Measurements from ENCODE around the gene LRBA. TPM values are rescaled to one million over a fixed set of nuclear protein-coding genes. Genes with fewer than 3 reads are reported as not detected.

Gene LRBA
- total RNA-seq, 1 experiment from 2014 or later: 77.4 TPM

- TF ChIP-seq EZH2 (IDR thresholded peaks at IDR 0.05; ENCODE audit: low read depth) (no peak), CTCF (conservative IDR thresholded peaks at IDR 0.05) (no peak)
- H3K79me2 ChIP-seq (ENCODE audit: low read depth): no peaks in the 10 kb centered on the region
- no peaks in the 10 kb centered on the region for H3F3A ChIP-seq (ENCODE audit: insufficient read depth, low read depth)
- no peaks in the 10 kb centered on the region for H3K9me3 ChIP-seq (ENCODE audit: insufficient read depth, low read depth)
- BruUV-seq (replicated peaks): no TSS peak
- H2AFZ ChIP-seq: no peak overlapping the region
- H3K4me3 ChIP-seq: no peak overlapping the region
- intact Hi-C loops (cut with micrococcal nuclease; ENCODE audit: unreplicated experiment): loop anchor here (5.0 kb wide), 1 partner anchor 294 kb away; no protein-coding TSS in a partner anchor
- no peak overlapping the region for H3K27ac ChIP-seq
- no peak overlapping the region for H3K4me2 ChIP-seq
- no peaks in the 10 kb centered on the region for H4K20me1 ChIP-seq (ENCODE audit: insufficient read depth)
- H3K27me3 ChIP-seq (ENCODE audit: insufficient read depth, low read depth): no peaks in the 10 kb centered on the region
- no peaks in the 10 kb centered on the region for H3K4me1 ChIP-seq (replicated peaks; ENCODE audit: insufficient read depth)
- no peaks in the 10 kb centered on the region for H3K9me2 ChIP-seq (ENCODE audit: insufficient read depth)
- DNase-seq: no peak
- ChIA-PET POLR2A (ENCODE audit: unreplicated experiment) (no interaction called here), CTCF (no interaction called here)
- H3K36me3 ChIP-seq (ENCODE audit: low read depth): no peaks in the 10 kb centered on the region
Observed at GRCh38 chr4:150591406-150591805, 423.7 kb downstream of the LRBA start.

- Histone ChIP-seq H3K79me2 (ENCODE audit: low read depth) (no peaks in the 10 kb centered on the region), H3K9me2 (ENCODE audit: insufficient read depth) (no peaks in the 10 kb centered on the region), H3K36me3 (ENCODE audit: low read depth) (no peaks in the 10 kb centered on the region), H4K20me1 (ENCODE audit: insufficient read depth) (no peaks in the 10 kb centered on the region), H3K27ac (no peak overlapping the region), H3K9me3 (ENCODE audit: insufficient read depth, low read depth) (no peaks in the 10 kb centered on the region), H3K27me3 (ENCODE audit: insufficient read depth, low read depth) (no peaks in the 10 kb centered on the region), H3K4me3 (no peak overlapping the region), H3F3A (ENCODE audit: insufficient read depth, low read depth) (no peaks in the 10 kb centered on the region), H3K4me1 (replicated peaks; ENCODE audit: insufficient read depth) (no peaks in the 10 kb centered on the region), H2AFZ (no peak overlapping the region), H3K4me2 (no peak overlapping the region)
- intact Hi-C loops (cut with micrococcal nuclease; ENCODE audit: unreplicated experiment): loop anchor here (5.0 kb wide), 1 partner anchor 293 kb away; no protein-coding TSS in a partner anchor
- ChIA-PET POLR2A (ENCODE audit: unreplicated experiment) (no interaction called here), CTCF (no interaction called here)
- BruUV-seq (replicated peaks): no TSS peak
- DNase-seq: no peak
- TF ChIP-seq CTCF (conservative IDR thresholded peaks at IDR 0.05): no peak
- no peak for TF ChIP-seq EZH2 (IDR thresholded peaks at IDR 0.05; ENCODE audit: low read depth)
Observed at GRCh38 chr4:150590631-150591030, 424.5 kb downstream of the LRBA start.

- no peak overlapping the region for H3K4me2 ChIP-seq
- H3K36me3 ChIP-seq (ENCODE audit: low read depth): no peaks in the 10 kb centered on the region
- ChIA-PET CTCF (no interaction called here), POLR2A (ENCODE audit: unreplicated experiment) (no interaction called here)
- H3K9me3 ChIP-seq (ENCODE audit: insufficient read depth, low read depth): no peaks in the 10 kb centered on the region
- H3K4me1 ChIP-seq (replicated peaks; ENCODE audit: insufficient read depth): no peaks in the 10 kb centered on the region
- H4K20me1 ChIP-seq (ENCODE audit: insufficient read depth): no peaks in the 10 kb centered on the region
- no peaks in the 10 kb centered on the region for H3F3A ChIP-seq (ENCODE audit: insufficient read depth, low read depth)
- H3K9me2 ChIP-seq (ENCODE audit: insufficient read depth): no peaks in the 10 kb centered on the region
- intact Hi-C loops (cut with micrococcal nuclease; ENCODE audit: unreplicated experiment): no loop called here
- no peak for DNase-seq
- TF ChIP-seq CTCF (conservative IDR thresholded peaks at IDR 0.05): no peak
- TF ChIP-seq EZH2 (IDR thresholded peaks at IDR 0.05; ENCODE audit: low read depth): no peak
- BruUV-seq (replicated peaks): no TSS peak
- no peak overlapping the region for H3K4me3 ChIP-seq
- H3K27me3 ChIP-seq (ENCODE audit: insufficient read depth, low read depth): no peaks in the 10 kb centered on the region
- no peaks in the 10 kb centered on the region for H3K79me2 ChIP-seq (ENCODE audit: low read depth)
- H3K27ac ChIP-seq: no peak overlapping the region
- no peak overlapping the region for H2AFZ ChIP-seq
Observed at GRCh38 chr4:150589157-150589556, 425.9 kb downstream of the LRBA start.

All from PC-9 (cell line).